Neural cell (in vitro differentiated cells): ENCODE measurements around the gene ZNF445. TPM values are rescaled to one million over a fixed set of nuclear protein-coding genes. Genes with fewer than 3 reads are reported as not detected.

Experiments
- H2AFZ ChIP-seq: fragments of 200-600, 300-800 bp; sonication (generic), shearing (Covaris generic); 2 replicates; pipeline ENCODE4 v1.6.0; 2014; ENCODE audit warnings: low read depth, mild to moderate bottlenecking, antibody characterized with exemption, low read length, moderate library complexity
- H3F3A ChIP-seq: fragments of 200-600 bp; shearing (Covaris generic); 2 replicates; pipeline ENCODE4 v1.6.1; 2016; ENCODE audit warnings: mild to moderate bottlenecking, moderate library complexity, mixed read lengths, antibody characterized with exemption, low read length; ENCODE audit not compliant: insufficient read depth, poor library complexity, severe bottlenecking
- H3K27ac ChIP-seq: fragments of 200-600, 300-800 bp; sonication (generic), shearing (Covaris generic); 2 replicates; pipeline ENCODE4 v1.5.1; 2014; ENCODE audit warnings: mild to moderate bottlenecking, low read length, moderate library complexity
- H3K27me3 ChIP-seq: fragments of 300-800, 200-600 bp; sonication (generic), shearing (Covaris generic); 2 replicates; pipeline ENCODE4 v1.6.0; 2014; ENCODE audit warnings: mild to moderate bottlenecking, low read depth, low read length, moderate library complexity; ENCODE audit not compliant: insufficient read depth
- H3K36me3 ChIP-seq: fragments of 300-800, 200-600 bp; sonication (generic), shearing (Covaris generic); 2 replicates; pipeline ENCODE4 v1.5.1; 2014; ENCODE audit warnings: mild to moderate bottlenecking, antibody characterized with exemption, low read length, moderate library complexity; ENCODE audit not compliant: insufficient read depth
- H3K4me2 ChIP-seq: fragments of 300-800, 200-600 bp; sonication (generic), shearing (Covaris generic); 2 replicates; pipeline ENCODE4 v1.6.0; 2014; ENCODE audit warnings: mild to moderate bottlenecking, low read length
- H3K4me3 ChIP-seq: fragments of 300-800, 200-600 bp; sonication (generic), shearing (Covaris generic); 2 replicates; pipeline ENCODE4 v1.5.1; 2014; ENCODE audit warnings: mild to moderate bottlenecking, low read length, moderate library complexity
- H3K79me2 ChIP-seq: fragments of 200-600 bp; shearing (Covaris generic); replicated peaks from 2 replicates; pipeline ENCODE4 v1.6.0; 2014; ENCODE audit warnings: mild to moderate bottlenecking, low read length, moderate library complexity; ENCODE audit not compliant: insufficient read depth
- H3K9ac ChIP-seq: fragments of 300-800, 200-600 bp; sonication (generic), shearing (Covaris generic); 2 replicates; pipeline ENCODE4 v1.6.1; 2016; ENCODE audit warnings: mild to moderate bottlenecking, low read length, mixed read lengths
- H3K9me2 ChIP-seq: fragments of 200-600 bp; shearing (Covaris generic); 2 replicates; pipeline ENCODE4 v1.6.1; 2016; ENCODE audit warnings: mild to moderate bottlenecking, low read length, mixed read lengths; ENCODE audit not compliant: insufficient read depth
- H3K9me3 ChIP-seq: fragments of 200-600, 300-800 bp; sonication (generic), shearing (Covaris generic); 2 replicates; pipeline ENCODE4 v1.6.1; 2016; ENCODE audit warnings: mild to moderate bottlenecking, mixed run types, low read length, moderate library complexity, mixed read lengths
- H4K20me1 ChIP-seq: fragments of 200-600 bp; shearing (Covaris generic); 2 replicates; pipeline ENCODE4 v1.6.1; 2016; ENCODE audit warnings: mild to moderate bottlenecking, mixed run types; ENCODE audit not compliant: insufficient read depth
- EP300 ChIP-seq: fragments of 450-650 bp; conservative IDR thresholded peaks from 2 replicates; pipeline ENCODE4 v1.6.1; 2014; ENCODE audit warnings: antibody characterized with exemption, mild to moderate bottlenecking, moderate library complexity; ENCODE audit not compliant: poor library complexity, severe bottlenecking
- EZH2 ChIP-seq: fragments of 200-600, 300-800 bp; shearing (Covaris generic), sonication (generic); IDR thresholded peaks from 2 replicates; pipeline ENCODE4 v1.6.1; 2014; ENCODE audit warnings: antibody characterized with exemption, low read length, borderline replicate concordance, mild to moderate bottlenecking; ENCODE audit not compliant: insufficient read depth, poor library complexity, severe bottlenecking
- MXI1 ChIP-seq: fragments of 450-650 bp; conservative IDR thresholded peaks from 2 replicates; pipeline ENCODE4 v1.6.1; 2014; ENCODE audit warnings: antibody characterized with exemption, mild to moderate bottlenecking; ENCODE audit not compliant: poor library complexity, severe bottlenecking
- POLR2AphosphoS5 ChIP-seq: IDR thresholded peaks from 2 replicates; pipeline ENCODE4 v1.6.1; 2012
- RAD21 ChIP-seq: fragments of 450-650 bp; conservative IDR thresholded peaks from 2 replicates; pipeline ENCODE4 v1.6.1; 2014; ENCODE audit warnings: antibody characterized with exemption, mild to moderate bottlenecking, moderate library complexity
- SMC3 ChIP-seq: fragments of 450-650 bp; conservative IDR thresholded peaks from 2 replicates; pipeline ENCODE4 v1.6.1; 2014; ENCODE audit warnings: antibody characterized with exemption, mild to moderate bottlenecking, moderate library complexity; ENCODE audit not compliant: poor library complexity
- TAF1 ChIP-seq: IDR thresholded peaks from 2 replicates; pipeline ENCODE4 v1.6.1; 2012; ENCODE audit warnings: low read depth
- polyA plus RNA-seq: library from polyadenylated mRNA; depleted of rRNA; stranded (reverse); fragments of >200 nt; gene quantifications from 2 replicates; pipeline ENCODE4 v1.2.3, GENCODE V29; 2014
- TF ChIP-seq, protein P1 (sequence below): IDR thresholded peaks from 2 replicates; pipeline ENCODE4 v1.6.1; 2012; ENCODE audit warnings: borderline replicate concordance
- TF ChIP-seq, protein P2 (sequence below): fragments of 450-650 bp; IDR thresholded peaks from 2 replicates; pipeline ENCODE4 v1.5.1; 2014; ENCODE audit warnings: antibody characterized with exemption, mild to moderate bottlenecking, moderate library complexity; ENCODE audit not compliant: poor library complexity, severe bottlenecking

Gene ZNF445
- polyA plus RNA-seq, 1 donor from 2014 or later = 15.8 TPM

- Histone ChIP-seq H2AFZ (no peak overlapping the region), H3F3A (no peaks in the 10 kb centered on the region), H3K9me2 (no peaks in the 10 kb centered on the region), H3K27ac (no peak overlapping the region), H3K79me2 (no peaks in the 10 kb centered on the region), H3K9ac (no peak overlapping the region), H3K4me2 (no peak overlapping the region), H3K4me3 (no peak overlapping the region), H3K36me3 (no peaks in the 10 kb centered on the region), H3K27me3 (no peaks in the 10 kb centered on the region), H4K20me1 (no peaks in the 10 kb centered on the region), H3K9me3 (no peaks in the 10 kb centered on the region)
- TF ChIP-seq TAF1 (no peak), RAD21 (no peak), POLR2AphosphoS5 (no peak), EP300 (no peak), SMC3 (no peak), MXI1 (no peak), EZH2 (no peak)
- TF ChIP-seq, protein P1, sequence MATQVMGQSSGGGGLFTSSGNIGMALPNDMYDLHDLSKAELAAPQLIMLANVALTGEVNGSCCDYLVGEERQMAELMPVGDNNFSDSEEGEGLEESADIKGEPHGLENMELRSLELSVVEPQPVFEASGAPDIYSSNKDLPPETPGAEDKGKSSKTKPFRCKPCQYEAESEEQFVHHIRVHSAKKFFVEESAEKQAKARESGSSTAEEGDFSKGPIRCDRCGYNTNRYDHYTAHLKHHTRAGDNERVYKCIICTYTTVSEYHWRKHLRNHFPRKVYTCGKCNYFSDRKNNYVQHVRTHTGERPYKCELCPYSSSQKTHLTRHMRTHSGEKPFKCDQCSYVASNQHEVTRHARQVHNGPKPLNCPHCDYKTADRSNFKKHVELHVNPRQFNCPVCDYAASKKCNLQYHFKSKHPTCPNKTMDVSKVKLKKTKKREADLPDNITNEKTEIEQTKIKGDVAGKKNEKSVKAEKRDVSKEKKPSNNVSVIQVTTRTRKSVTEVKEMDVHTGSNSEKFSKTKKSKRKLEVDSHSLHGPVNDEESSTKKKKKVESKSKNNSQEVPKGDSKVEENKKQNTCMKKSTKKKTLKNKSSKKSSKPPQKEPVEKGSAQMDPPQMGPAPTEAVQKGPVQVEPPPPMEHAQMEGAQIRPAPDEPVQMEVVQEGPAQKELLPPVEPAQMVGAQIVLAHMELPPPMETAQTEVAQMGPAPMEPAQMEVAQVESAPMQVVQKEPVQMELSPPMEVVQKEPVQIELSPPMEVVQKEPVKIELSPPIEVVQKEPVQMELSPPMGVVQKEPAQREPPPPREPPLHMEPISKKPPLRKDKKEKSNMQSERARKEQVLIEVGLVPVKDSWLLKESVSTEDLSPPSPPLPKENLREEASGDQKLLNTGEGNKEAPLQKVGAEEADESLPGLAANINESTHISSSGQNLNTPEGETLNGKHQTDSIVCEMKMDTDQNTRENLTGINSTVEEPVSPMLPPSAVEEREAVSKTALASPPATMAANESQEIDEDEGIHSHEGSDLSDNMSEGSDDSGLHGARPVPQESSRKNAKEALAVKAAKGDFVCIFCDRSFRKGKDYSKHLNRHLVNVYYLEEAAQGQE = no peak
- TF ChIP-seq, protein P2, sequence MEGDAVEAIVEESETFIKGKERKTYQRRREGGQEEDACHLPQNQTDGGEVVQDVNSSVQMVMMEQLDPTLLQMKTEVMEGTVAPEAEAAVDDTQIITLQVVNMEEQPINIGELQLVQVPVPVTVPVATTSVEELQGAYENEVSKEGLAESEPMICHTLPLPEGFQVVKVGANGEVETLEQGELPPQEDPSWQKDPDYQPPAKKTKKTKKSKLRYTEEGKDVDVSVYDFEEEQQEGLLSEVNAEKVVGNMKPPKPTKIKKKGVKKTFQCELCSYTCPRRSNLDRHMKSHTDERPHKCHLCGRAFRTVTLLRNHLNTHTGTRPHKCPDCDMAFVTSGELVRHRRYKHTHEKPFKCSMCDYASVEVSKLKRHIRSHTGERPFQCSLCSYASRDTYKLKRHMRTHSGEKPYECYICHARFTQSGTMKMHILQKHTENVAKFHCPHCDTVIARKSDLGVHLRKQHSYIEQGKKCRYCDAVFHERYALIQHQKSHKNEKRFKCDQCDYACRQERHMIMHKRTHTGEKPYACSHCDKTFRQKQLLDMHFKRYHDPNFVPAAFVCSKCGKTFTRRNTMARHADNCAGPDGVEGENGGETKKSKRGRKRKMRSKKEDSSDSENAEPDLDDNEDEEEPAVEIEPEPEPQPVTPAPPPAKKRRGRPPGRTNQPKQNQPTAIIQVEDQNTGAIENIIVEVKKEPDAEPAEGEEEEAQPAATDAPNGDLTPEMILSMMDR = no peak
Observed at GRCh38 chr3:44424758-44425157, 52.7 kb downstream of the ZNF445 start.

- Histone ChIP-seq H3K9me3 (no peaks in the 10 kb centered on the region), H3K27me3 (no peaks in the 10 kb centered on the region), H3K4me3 (no peak overlapping the region), H3F3A (no peaks in the 10 kb centered on the region), H3K27ac (no peak overlapping the region), H3K9me2 (no peaks in the 10 kb centered on the region), H3K79me2 (no peaks in the 10 kb centered on the region), H2AFZ (no peak overlapping the region), H4K20me1 (no peaks in the 10 kb centered on the region), H3K4me2 (no peak overlapping the region), H3K9ac (no peak overlapping the region), H3K36me3 (no peaks in the 10 kb centered on the region)
- TF ChIP-seq MXI1 (no peak), TAF1 (no peak), RAD21 (no peak), EZH2 (no peak), POLR2AphosphoS5 (no peak), EP300 (no peak), SMC3 (no peak)
- TF ChIP-seq, protein P2 = no peak
- TF ChIP-seq, protein P1 = no peak
Observed at GRCh38 chr3:44421280-44421679, 56.2 kb downstream of the ZNF445 start.
